Activated CD4-positive, alpha-beta memory T cell treated with anti-CD3 and anti-CD28 coated beads for 36 hours (primary cell): ENCODE results near the gene ECT2L. TPM values are rescaled to one million over a fixed set of nuclear protein-coding genes. Genes with fewer than 3 reads are reported as not detected.

ENCODE experiments used
- CTCF ChIA-PET: fragments of 350-600 bp; sonication (Branson Sonifier 250); formaldehyde crosslinking; loops from one replicate; lab custom pipeline; 2021; ENCODE audit warnings: antibody characterized with exemption, inconsistent platforms; lab: Charles Lee
- POLR2A ChIA-PET: fragments of 350-600 bp; sonication (Branson Sonifier 250); formaldehyde crosslinking; loops from one replicate; lab custom pipeline; 2021; ENCODE audit warnings: antibody characterized with exemption; lab: Charles Lee
- DNase-seq: peaks from one replicate; pipeline ENCODE4 v3.0.0-alpha.2; 2020
- H3K27ac Mint-ChIP-seq: one replicate; pipeline ENCODE4 v1.8.0; 2021; ENCODE audit warnings: mixed read lengths
- H3K27me3 Mint-ChIP-seq: one replicate; pipeline ENCODE4 v1.8.0; 2021; ENCODE audit warnings: mixed read lengths
- H3K36me3 Mint-ChIP-seq: one replicate; pipeline ENCODE4 v1.8.0; 2021; ENCODE audit warnings: mixed read lengths
- H3K4me1 Mint-ChIP-seq: one replicate; pipeline ENCODE4 v1.8.0; 2021; ENCODE audit warnings: low read depth, mixed read lengths
- H3K4me3 Mint-ChIP-seq: one replicate; pipeline ENCODE4 v1.8.0; 2021; ENCODE audit warnings: mild to moderate bottlenecking, mixed read lengths
- H3K9me3 Mint-ChIP-seq: one replicate; pipeline ENCODE4 v1.8.0; 2021; ENCODE audit warnings: mixed read lengths
- intact Hi-C: fragments of 100-400 bp; cut with micrococcal nuclease; formaldehyde crosslinking; loops from one replicate; pipeline ENCODE4 v1.15.1; 2023
- total RNA-seq, 2 experiments: library from RNA; stranded (reverse); gene quantifications; one replicate each; pipeline ENCODE4 v1.2.3, GENCODE V29; 2021

The ECT2L gene
- total RNA-seq, 2 experiments from 2014 or later: not detected

GRCh38 chr6:138865480-138866109 is 69.7 kb downstream of the ECT2L start:
- H3K27me3 Mint-ChIP-seq: peaks cover 23% of the 10 kb centered on the region
- H3K9me3 Mint-ChIP-seq: no peaks in the 10 kb centered on the region
- H3K4me3 Mint-ChIP-seq: no peak overlapping the region
- intact Hi-C loops: no loop called here
- CTCF ChIA-PET: no interaction called here
- no peaks in the 10 kb centered on the region for H3K36me3 Mint-ChIP-seq
- DNase-seq: no peak
- H3K27ac Mint-ChIP-seq: no peak overlapping the region
- H3K4me1 Mint-ChIP-seq: peaks cover 8% of the 10 kb centered on the region
- POLR2A ChIA-PET: interaction anchor here (1.0 kb wide), 1 partner anchor 17 kb away, joined by 3 read pairs; no protein-coding TSS in a partner anchor

DNA sequence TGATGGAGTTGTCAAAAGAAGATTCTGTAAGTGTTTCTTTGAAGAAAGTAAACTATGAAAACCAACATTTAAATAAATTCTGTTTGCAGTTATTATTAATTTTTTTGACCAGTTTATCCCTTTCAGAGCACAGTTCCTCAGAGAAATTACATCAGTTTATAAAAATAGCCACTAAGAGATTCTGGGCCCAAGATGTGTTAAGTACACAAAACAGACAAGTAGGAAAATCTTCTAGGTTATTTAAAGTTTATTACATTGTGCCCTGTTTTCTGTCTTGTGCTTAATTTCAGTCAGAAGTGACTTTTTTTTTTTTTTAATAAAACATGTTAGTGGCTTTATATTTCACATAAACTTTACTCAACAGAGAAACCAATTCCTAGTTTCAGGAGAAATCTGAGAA is 72.3 kb downstream of the ECT2L start:
- CTCF ChIA-PET: no interaction called here
- Mint-ChIP-seq H3K4me1 (peaks cover 8% of the 10 kb centered on the region), H3K27ac (no peak overlapping the region), H3K4me3 (no peak overlapping the region), H3K9me3 (no peaks in the 10 kb centered on the region), H3K36me3 (no peaks in the 10 kb centered on the region), H3K27me3 (peaks cover 8% of the 10 kb centered on the region)
- POLR2A ChIA-PET: no interaction called here
- intact Hi-C loops: no loop called here
- DNase-seq: no peak

DNA sequence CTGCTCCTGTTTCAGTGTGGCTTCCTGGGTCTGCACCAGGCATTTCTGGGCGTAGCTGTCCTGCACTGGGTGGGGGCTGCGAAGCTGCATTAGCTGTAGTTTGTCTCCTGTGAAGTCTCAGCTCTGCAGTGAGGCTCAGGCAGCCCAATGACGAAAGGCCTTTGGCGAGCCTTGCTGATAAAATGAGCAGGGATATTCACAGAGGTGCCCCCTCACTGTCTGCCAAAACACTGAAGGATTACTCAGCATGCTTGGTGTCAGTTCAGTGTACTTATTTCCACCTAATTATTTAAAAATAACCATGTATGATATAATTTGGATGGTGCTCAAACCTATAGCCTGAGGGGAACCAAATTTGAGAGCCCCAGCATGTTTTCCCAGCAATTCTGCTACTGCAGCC is 73.5 kb downstream of the ECT2L start:
- Mint-ChIP-seq H3K27ac (no peak overlapping the region), H3K9me3 (no peaks in the 10 kb centered on the region), H3K36me3 (no peaks in the 10 kb centered on the region), H3K27me3 (peaks cover 6% of the 10 kb centered on the region), H3K4me3 (no peak overlapping the region), H3K4me1 (peaks cover 8% of the 10 kb centered on the region)
- ChIA-PET POLR2A (interaction anchor here (2.3 kb wide), 1 partner anchor 13 kb away, joined by 10 read pairs; no protein-coding TSS in a partner anchor), CTCF (no interaction called here)
- DNase-seq: no peak
- intact Hi-C loops: no loop called here

DNA sequence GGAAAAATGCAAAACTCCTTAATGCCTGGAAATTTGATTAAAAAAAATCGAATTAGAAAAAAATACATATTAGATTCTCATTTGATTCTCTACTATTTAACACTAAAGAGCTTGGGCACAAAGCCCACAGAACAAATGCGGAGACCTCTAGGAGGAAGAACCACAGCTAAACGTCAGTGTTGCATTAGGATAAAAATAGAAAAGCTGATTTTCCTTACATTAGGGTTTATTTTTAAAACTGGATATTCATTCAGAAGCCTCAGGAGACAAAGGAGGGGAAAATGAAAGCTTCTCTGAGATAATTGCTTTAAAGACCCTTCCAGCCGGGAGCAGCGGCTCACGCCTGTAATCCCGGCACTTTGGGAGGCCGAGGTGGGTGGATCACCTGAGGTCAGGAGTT is 77.3 kb downstream of the ECT2L start:
- no peaks in the 10 kb centered on the region for H3K36me3 Mint-ChIP-seq
- ChIA-PET POLR2A (no interaction called here), CTCF (interaction anchor here (1.0 kb wide), 1 partner anchor 115 kb away, joined by 3 read pairs; no protein-coding TSS in a partner anchor)
- H3K4me1 Mint-ChIP-seq: peaks cover 8% of the 10 kb centered on the region
- no peak for DNase-seq
- no peaks in the 10 kb centered on the region for H3K9me3 Mint-ChIP-seq
- H3K27me3 Mint-ChIP-seq: peaks cover 2% of the 10 kb centered on the region
- intact Hi-C loops: loop anchor here (10.0 kb wide), 1 partner anchor 242 kb away; no protein-coding TSS in a partner anchor
- H3K4me3 Mint-ChIP-seq: no peak overlapping the region
- no peak overlapping the region for H3K27ac Mint-ChIP-seq

DNA sequence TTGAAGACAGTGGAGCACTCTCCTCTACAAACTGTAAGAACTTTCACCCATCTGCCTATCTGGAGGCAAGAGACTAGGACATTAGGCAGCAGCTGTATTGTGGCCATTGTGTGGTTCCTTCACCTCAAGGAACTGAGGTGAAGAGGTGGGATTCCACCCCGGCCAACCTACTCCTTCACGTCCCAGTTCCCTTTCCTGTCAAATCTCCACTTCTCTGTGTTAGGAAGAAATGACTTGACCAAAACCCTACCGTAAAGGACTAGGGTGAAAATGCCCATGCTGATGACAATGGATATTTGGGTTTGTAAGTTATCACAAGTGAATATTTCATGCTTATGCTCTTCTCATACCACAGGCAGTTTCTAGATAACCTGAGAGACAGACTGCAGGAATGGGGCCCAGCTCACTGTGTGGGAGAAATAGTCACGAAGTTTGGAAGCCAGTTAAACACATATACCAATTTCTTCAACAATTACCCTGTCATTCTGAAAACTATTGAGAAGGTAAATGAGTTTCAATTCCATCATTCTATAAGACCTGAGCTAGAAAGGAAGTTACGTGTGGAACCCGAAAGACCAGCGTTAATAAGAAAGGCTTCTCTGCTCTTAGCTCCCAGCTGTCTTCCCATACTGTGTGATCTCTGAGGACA is 86.6 kb downstream of the ECT2L start:
- no peak overlapping the region for H3K4me3 Mint-ChIP-seq
- no peaks in the 10 kb centered on the region for H3K36me3 Mint-ChIP-seq

GRCh38 chr6:138885156-138885819 is 89.4 kb downstream of the ECT2L start:
- peaks cover 20% of the 10 kb centered on the region for H3K4me1 Mint-ChIP-seq
- ChIA-PET CTCF (no interaction called here), POLR2A (no interaction called here)

More for the DNA sequence above, 86.6 kb downstream of the ECT2L start:
- H3K27ac Mint-ChIP-seq: peak overlapping the region; percentile 84
- CTCF ChIA-PET: interaction anchor here (1.2 to 1.5 kb wide), 4 partner anchors 12 to 103 kb away, joined by 3 to 5 read pairs (median 4); no protein-coding TSS in a partner anchor
- POLR2A ChIA-PET: interaction anchor here (0.6 to 1.4 kb wide), 4 partner anchors 11 to 492 kb away, joined by 3 to 10 read pairs (median 4); partner anchors contain the start of gene CITED2
- intact Hi-C loops: loop anchor here (1.0 to 2.0 kb wide), 2 partner anchors 12 to 66 kb away; no protein-coding TSS in a partner anchor
- no peaks in the 10 kb centered on the region for H3K9me3 Mint-ChIP-seq
- H3K27me3 Mint-ChIP-seq: no peaks in the 10 kb centered on the region
- peak; percentile 52 for DNase-seq
- H3K4me1 Mint-ChIP-seq: peaks cover 19% of the 10 kb centered on the region

GRCh38 chr6:138891255-138891986 is 95.5 kb downstream of the ECT2L start:
- H3K4me1 Mint-ChIP-seq: peaks cover 12% of the 10 kb centered on the region
- ChIA-PET CTCF (no interaction called here), POLR2A (no interaction called here)
- no peaks in the 10 kb centered on the region for H3K27me3 Mint-ChIP-seq
- H3K4me3 Mint-ChIP-seq: no peak overlapping the region
- intact Hi-C loops: no loop called here
- no peak for DNase-seq
- peaks cover 5% of the 10 kb centered on the region for H3K9me3 Mint-ChIP-seq
- peak overlapping the region; percentile 29 for H3K27ac Mint-ChIP-seq
- H3K36me3 Mint-ChIP-seq: no peaks in the 10 kb centered on the region

More at GRCh38 chr6:138885156-138885819, 89.4 kb downstream of the ECT2L start:
- Mint-ChIP-seq H3K9me3 (no peaks in the 10 kb centered on the region), H3K27ac (no peak overlapping the region), H3K4me3 (no peak overlapping the region), H3K27me3 (no peaks in the 10 kb centered on the region), H3K36me3 (no peaks in the 10 kb centered on the region)
- no peak for DNase-seq
- intact Hi-C loops: no loop called here

GRCh38 chr6:138896104-138896756 is 100.3 kb downstream of the ECT2L start:
- DNase-seq: no peak
- Mint-ChIP-seq H3K27me3 (no peaks in the 10 kb centered on the region), H3K36me3 (peaks cover 24% of the 10 kb centered on the region), H3K27ac (no peak overlapping the region), H3K4me3 (no peak overlapping the region), H3K9me3 (peaks cover 5% of the 10 kb centered on the region), H3K4me1 (peaks cover 10% of the 10 kb centered on the region)
- intact Hi-C loops: no loop called here
- CTCF ChIA-PET: no interaction called here
- POLR2A ChIA-PET: interaction anchor here (0.6 kb wide), 2 partner anchors 13 to 29 kb away, joined by 3 to 4 read pairs; no protein-coding TSS in a partner anchor

GRCh38 chr6:138897031-138897430 is 101.1 kb downstream of the ECT2L start:
- DNase-seq: no peak
- ChIA-PET CTCF (no interaction called here), POLR2A (no interaction called here)
- intact Hi-C loops: no loop called here
- peaks cover 30% of the 10 kb centered on the region for H3K36me3 Mint-ChIP-seq
- no peak overlapping the region for H3K27ac Mint-ChIP-seq
- H3K4me1 Mint-ChIP-seq: peaks cover 5% of the 10 kb centered on the region
- no peak overlapping the region for H3K4me3 Mint-ChIP-seq
- peaks cover 2% of the 10 kb centered on the region for H3K9me3 Mint-ChIP-seq
- H3K27me3 Mint-ChIP-seq: no peaks in the 10 kb centered on the region

DNA sequence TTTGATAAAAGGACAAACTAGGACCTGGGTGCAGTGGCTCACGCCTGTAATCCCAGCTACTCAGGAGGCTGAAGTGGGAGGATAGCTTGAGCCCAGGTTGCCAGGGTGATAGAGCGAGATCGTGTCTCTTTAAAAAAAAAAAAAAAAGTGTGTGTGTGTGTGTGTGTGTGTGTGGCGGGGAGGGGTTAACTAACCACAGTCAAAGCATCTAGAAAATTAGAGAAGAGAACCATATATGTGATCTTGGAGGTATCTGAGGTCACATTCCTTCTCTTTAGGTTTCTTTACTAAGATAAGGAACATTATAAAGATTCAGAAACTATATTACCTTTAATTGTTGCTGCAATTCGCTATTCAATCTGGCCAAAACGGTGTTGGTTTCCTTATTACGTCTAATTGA is 111.3 kb downstream of the ECT2L start:
- intact Hi-C loops: no loop called here
- CTCF ChIA-PET: no interaction called here
- H3K27me3 Mint-ChIP-seq: no peaks in the 10 kb centered on the region
- no peak for DNase-seq
- no peak overlapping the region for H3K27ac Mint-ChIP-seq
- H3K4me3 Mint-ChIP-seq: no peak overlapping the region
- POLR2A ChIA-PET: no interaction called here
- no peaks in the 10 kb centered on the region for H3K9me3 Mint-ChIP-seq
- peaks cover 52% of the 10 kb centered on the region for H3K36me3 Mint-ChIP-seq
- H3K4me1 Mint-ChIP-seq: no peaks in the 10 kb centered on the region

GRCh38 chr6:138909511-138909910 is 113.6 kb downstream of the ECT2L start:
- Mint-ChIP-seq H3K27ac (no peak overlapping the region), H3K9me3 (no peaks in the 10 kb centered on the region), H3K4me1 (no peaks in the 10 kb centered on the region), H3K36me3 (peaks cover 57% of the 10 kb centered on the region), H3K27me3 (no peaks in the 10 kb centered on the region), H3K4me3 (no peak overlapping the region)
- ChIA-PET POLR2A (interaction anchor here (0.6 kb wide), 1 partner anchor 14 kb away, joined by 4 read pairs; no protein-coding TSS in a partner anchor), CTCF (no interaction called here)
- intact Hi-C loops: no loop called here
- DNase-seq: no peak
